Fibroblast of lung (primary cell): ENCODE results near the gene BATF.

Experiments
- CTCF ChIP-seq, 2 donors: IDR thresholded peaks in 1 of 2; conservative IDR thresholded peaks in 1 of 2; 1 replicate in 1 of 2; 2 replicates in 1 of 2; pipeline ENCODE4 v1.5.1; 2011 to 2012; ENCODE audit warnings: low read length in 2 of 2, control low read depth in 1 of 2, inconsistent platforms in 1 of 2, low read depth in 1 of 2, mild to moderate bottlenecking in 1 of 2
- EZH2 ChIP-seq: IDR thresholded peaks from 2 replicates; pipeline ENCODE4 v1.5.1; 2012; ENCODE audit warnings: low read length, control low read depth, mild to moderate bottlenecking; ENCODE audit errors: missing control alignments

GRCh38 chr14:75479770-75480600 lies 42.3 kb upstream of the BATF start:
- TF ChIP-seq CTCF (conservative IDR thresholded peaks at IDR 0.05 in 1 of 2, IDR thresholded peaks at IDR 0.05 in 1 of 2; ENCODE audit: low read depth in 1 of 2, low read length in 2 of 2) (no peak), EZH2 (no peak)
